Karpas-422 (cell line): ENCODE measurements around the gene ZNF836. TPM values are rescaled to one million over a fixed set of nuclear protein-coding genes. Genes with fewer than 3 reads are reported as not detected.
"Not testable (repeated sequence)": the region's sequence is repeated elsewhere in the genome, so short reads cannot be mapped to it uniquely, and the experiment has no call there.

ENCODE experiments used
- DNase-seq: peaks from one replicate; pipeline ENCODE4 v3.0.0-alpha.2; 2015
- H2AFZ ChIP-seq: fragments of 200-600 bp; sonication (generic); 2 replicates; pipeline ENCODE4 v1.6.1; 2014; ENCODE audit warnings: antibody characterized with exemption, low read length, mixed read lengths
- H3K27ac ChIP-seq: fragments of 200-600 bp; sonication (generic); 2 replicates; pipeline ENCODE4 v1.5.1; 2014; ENCODE audit warnings: mild to moderate bottlenecking, low read length, moderate library complexity
- H3K27me3 ChIP-seq: fragments of 200-600 bp; sonication (generic); 2 replicates; pipeline ENCODE4 v1.6.1; 2014; ENCODE audit warnings: low read length, mixed read lengths
- H3K36me3 ChIP-seq: fragments of 200-600 bp; sonication (generic); 2 replicates; pipeline ENCODE4 v1.6.1; 2014; ENCODE audit warnings: low read length, mixed read lengths; ENCODE audit not compliant: insufficient read depth
- H3K4me1 ChIP-seq: fragments of 200-600 bp; sonication (generic); 2 replicates; pipeline ENCODE4 v1.6.1; 2014; ENCODE audit warnings: mild to moderate bottlenecking, low read length, mixed read lengths
- H3K4me2 ChIP-seq: fragments of 200-600 bp; sonication (generic); 2 replicates; pipeline ENCODE4 v1.6.1; 2014; ENCODE audit warnings: low read length, low read depth, mild to moderate bottlenecking; ENCODE audit not compliant: poor library complexity, severe bottlenecking
- H3K4me3 ChIP-seq: fragments of 200-600 bp; sonication (generic); 2 replicates; pipeline ENCODE4 v1.5.1; 2014; ENCODE audit warnings: mild to moderate bottlenecking, antibody characterized with exemption, low read length, mixed read lengths
- H3K79me2 ChIP-seq: fragments of 200-600 bp; sonication (generic); 2 replicates; pipeline ENCODE4 v1.6.1; 2014; ENCODE audit warnings: mild to moderate bottlenecking, low read length, mixed read lengths
- H3K9ac ChIP-seq: fragments of 200-600 bp; sonication (generic); 2 replicates; pipeline ENCODE4 v1.6.0; 2014; ENCODE audit warnings: low read length
- H3K9me2 ChIP-seq: fragments of 200-600 bp; sonication (generic), shearing (Covaris generic); replicated peaks from 2 replicates; pipeline ENCODE4 v1.6.0; 2014; ENCODE audit warnings: mild to moderate bottlenecking, low read length, moderate library complexity; ENCODE audit not compliant: insufficient read depth
- H3K9me3 ChIP-seq: fragments of 300-700, 200-600 bp; sonication (generic); 2 replicates; pipeline ENCODE4 v1.6.1; 2014; ENCODE audit warnings: low read length, mixed read lengths
- H4K20me1 ChIP-seq: fragments of 200-600 bp; sonication (generic); 2 replicates; pipeline ENCODE4 v1.6.1; 2014; ENCODE audit warnings: mild to moderate bottlenecking, antibody characterized with exemption, low read length, low read depth; ENCODE audit not compliant: insufficient read depth
- total RNA-seq: library from RNA; depleted of rRNA; stranded (reverse); fragments of >200 nt; shearing (Covaris generic); gene quantifications from 2 replicates; pipeline ENCODE4 v1.2.3, GENCODE V29; 2014; ENCODE audit warnings: low replicate concordance

ZNF836 gene
- total RNA-seq, 1 experiment from 2014 or later = 5.5 TPM

- Histone ChIP-seq H2AFZ (no peak overlapping the region), H3K27me3 (no peaks in the 10 kb centered on the region), H3K9me3 (no peaks in the 10 kb centered on the region), H3K4me3 (no peak overlapping the region), H4K20me1 (peaks cover 20% of the 10 kb centered on the region), H3K36me3 (peaks cover 79% of the 10 kb centered on the region), H3K9ac (no peak overlapping the region), H3K4me1 (no peaks in the 10 kb centered on the region), H3K27ac (no peak overlapping the region), H3K79me2 (peaks cover 37% of the 10 kb centered on the region), H3K4me2 (no peak overlapping the region), H3K9me2 (no peaks in the 10 kb centered on the region)
- no peak for DNase-seq
Measured at GRCh38 chr19:52211926-52212571, 40.6 kb upstream of the ZNF836 start.

- no peak overlapping the region for H3K4me3 ChIP-seq
- H3K4me1 ChIP-seq = no peaks in the 10 kb centered on the region
- H3K9ac ChIP-seq = no peak overlapping the region
- no peak for DNase-seq
- peaks cover 46% of the 10 kb centered on the region for H3K79me2 ChIP-seq
- H3K36me3 ChIP-seq = peaks cover 84% of the 10 kb centered on the region
- no peak overlapping the region for H2AFZ ChIP-seq
- H3K27ac ChIP-seq = no peak overlapping the region
- peaks cover 28% of the 10 kb centered on the region for H4K20me1 ChIP-seq
- H3K4me2 ChIP-seq = no peak overlapping the region
- H3K9me3 ChIP-seq = no peaks in the 10 kb centered on the region
- no peaks in the 10 kb centered on the region for H3K9me2 ChIP-seq
- no peaks in the 10 kb centered on the region for H3K27me3 ChIP-seq
Measured at GRCh38 chr19:52211203-52211602, 39.8 kb upstream of the ZNF836 start.

GRCh38 chr19:52206481-52206880 is 35.1 kb upstream of the ZNF836 start:
- Histone ChIP-seq H3K9ac (no peak overlapping the region), H2AFZ (no peak overlapping the region), H3K4me2 (no peak overlapping the region), H4K20me1 (peaks cover 65% of the 10 kb centered on the region), H3K79me2 (peaks cover 84% of the 10 kb centered on the region), H3K27me3 (no peaks in the 10 kb centered on the region), H3K9me2 (no peaks in the 10 kb centered on the region), H3K4me1 (no peaks in the 10 kb centered on the region), H3K27ac (no peak overlapping the region), H3K36me3 (peaks cover 84% of the 10 kb centered on the region), H3K4me3 (no peak overlapping the region), H3K9me3 (no peaks in the 10 kb centered on the region)
- no peak for DNase-seq

DNA sequence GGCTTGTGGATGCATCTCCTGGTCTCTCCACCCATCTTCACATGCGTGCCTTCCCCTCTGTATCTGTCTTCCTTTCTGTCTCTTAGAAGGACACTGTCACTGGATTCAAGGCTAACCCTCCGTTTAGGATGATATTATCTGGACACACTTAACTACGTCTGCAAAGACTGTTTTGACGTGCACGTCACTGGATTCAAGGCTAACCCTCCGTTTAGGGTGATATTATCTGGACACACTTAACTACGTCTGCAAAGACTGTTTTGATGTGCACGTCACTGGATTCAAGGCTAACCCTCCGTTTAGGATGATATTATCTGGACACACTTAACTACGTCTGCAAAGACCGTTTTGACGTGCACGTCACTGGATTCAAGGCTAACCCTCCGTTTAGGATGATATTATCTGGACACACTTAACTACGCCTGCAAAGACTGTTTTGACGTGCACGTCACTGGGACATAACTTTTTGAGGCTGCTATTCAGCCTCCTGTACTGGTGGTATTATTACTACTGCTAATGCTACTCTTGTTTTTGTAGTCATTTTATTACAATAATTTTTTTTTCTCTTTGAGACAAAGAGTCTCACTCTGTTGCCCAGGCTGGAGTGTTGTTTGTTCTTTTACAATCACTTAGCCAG is 29.5 kb upstream of the ZNF836 start:
- not testable (repeated sequence) for DNase-seq, H3K27ac ChIP-seq, H3K4me3 ChIP-seq, H2AFZ ChIP-seq, H3K4me2 ChIP-seq, H3K9ac ChIP-seq, H3K27me3 ChIP-seq, H3K9me2 ChIP-seq, H3K4me1 ChIP-seq, H3K9me3 ChIP-seq
- Histone ChIP-seq H4K20me1 (peaks cover 81% of the 10 kb centered on the region), H3K79me2 (peaks cover 97% of the 10 kb centered on the region), H3K36me3 (peaks cover 82% of the 10 kb centered on the region)

DNA sequence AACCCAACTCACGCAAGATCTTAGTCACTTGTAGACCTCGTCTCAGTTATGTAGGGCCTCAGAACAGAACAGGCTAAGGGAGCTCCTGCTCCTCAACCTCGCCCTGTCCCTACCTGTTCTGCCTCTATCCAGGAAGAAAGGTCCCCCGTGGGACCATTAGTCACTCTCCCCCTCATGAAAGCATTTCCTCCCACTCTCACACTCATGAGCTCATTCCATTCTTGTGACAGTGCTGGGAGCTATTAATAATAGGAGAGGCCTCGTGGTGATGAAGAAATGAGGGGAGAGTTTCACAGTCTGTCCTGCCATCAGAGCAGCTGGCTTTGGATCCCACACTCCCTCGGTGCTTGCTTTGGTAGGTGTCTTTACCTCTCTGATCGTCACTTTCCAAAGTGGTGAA is 28.6 kb upstream of the ZNF836 start:
- no peak overlapping the region for H3K4me3 ChIP-seq
- peaks cover 85% of the 10 kb centered on the region for H3K36me3 ChIP-seq
- H3K9ac ChIP-seq = no peak overlapping the region
- H3K9me3 ChIP-seq = no peaks in the 10 kb centered on the region
- no peaks in the 10 kb centered on the region for H3K9me2 ChIP-seq
- no peaks in the 10 kb centered on the region for H3K27me3 ChIP-seq
- DNase-seq = no peak
- H3K4me2 ChIP-seq = no peak overlapping the region
- H4K20me1 ChIP-seq = peaks cover 82% of the 10 kb centered on the region
- peaks cover 97% of the 10 kb centered on the region for H3K79me2 ChIP-seq
- no peak overlapping the region for H2AFZ ChIP-seq
- H3K4me1 ChIP-seq = no peaks in the 10 kb centered on the region
- no peak overlapping the region for H3K27ac ChIP-seq

DNA sequence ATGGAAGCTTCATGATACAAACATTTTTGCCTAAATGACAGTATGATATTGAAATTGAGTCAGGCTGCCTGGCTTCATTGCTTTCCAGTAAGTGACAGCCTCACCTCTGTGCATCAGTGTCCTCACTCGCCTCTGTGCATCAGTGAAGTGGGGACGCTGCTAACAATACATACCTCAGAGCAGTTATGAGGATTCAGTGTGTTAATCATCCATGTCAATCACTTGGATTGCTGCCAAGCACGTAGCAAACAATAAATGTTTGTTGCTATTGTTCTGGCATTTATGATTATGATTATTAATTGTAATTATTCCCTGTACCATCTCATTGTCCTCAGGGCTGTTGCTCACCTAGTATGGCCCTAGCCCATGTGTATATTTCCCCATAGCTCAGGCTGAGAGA is 27.3 kb upstream of the ZNF836 start:
- Histone ChIP-seq H2AFZ (no peak overlapping the region), H3K9ac (no peak overlapping the region), H3K4me3 (no peak overlapping the region), H3K27me3 (no peaks in the 10 kb centered on the region), H4K20me1 (peaks cover 85% of the 10 kb centered on the region), H3K9me3 (no peaks in the 10 kb centered on the region), H3K4me2 (no peak overlapping the region), H3K9me2 (no peaks in the 10 kb centered on the region), H3K79me2 (peaks cover 97% of the 10 kb centered on the region), H3K36me3 (peaks cover 79% of the 10 kb centered on the region), H3K27ac (no peak overlapping the region), H3K4me1 (no peaks in the 10 kb centered on the region)
- no peak for DNase-seq

- Histone ChIP-seq H3K9me3 (no peaks in the 10 kb centered on the region), H3K36me3 (peaks cover 76% of the 10 kb centered on the region), H2AFZ (no peak overlapping the region), H3K79me2 (peaks cover 97% of the 10 kb centered on the region), H3K9me2 (no peaks in the 10 kb centered on the region), H3K27me3 (no peaks in the 10 kb centered on the region), H3K4me3 (no peak overlapping the region), H3K27ac (no peak overlapping the region), H4K20me1 (peaks cover 82% of the 10 kb centered on the region), H3K4me1 (no peaks in the 10 kb centered on the region), H3K4me2 (no peak overlapping the region), H3K9ac (no peak overlapping the region)
- DNase-seq = no peak
Measured at GRCh38 chr19:52197964-52198363, 26.5 kb upstream of the ZNF836 start.

DNA sequence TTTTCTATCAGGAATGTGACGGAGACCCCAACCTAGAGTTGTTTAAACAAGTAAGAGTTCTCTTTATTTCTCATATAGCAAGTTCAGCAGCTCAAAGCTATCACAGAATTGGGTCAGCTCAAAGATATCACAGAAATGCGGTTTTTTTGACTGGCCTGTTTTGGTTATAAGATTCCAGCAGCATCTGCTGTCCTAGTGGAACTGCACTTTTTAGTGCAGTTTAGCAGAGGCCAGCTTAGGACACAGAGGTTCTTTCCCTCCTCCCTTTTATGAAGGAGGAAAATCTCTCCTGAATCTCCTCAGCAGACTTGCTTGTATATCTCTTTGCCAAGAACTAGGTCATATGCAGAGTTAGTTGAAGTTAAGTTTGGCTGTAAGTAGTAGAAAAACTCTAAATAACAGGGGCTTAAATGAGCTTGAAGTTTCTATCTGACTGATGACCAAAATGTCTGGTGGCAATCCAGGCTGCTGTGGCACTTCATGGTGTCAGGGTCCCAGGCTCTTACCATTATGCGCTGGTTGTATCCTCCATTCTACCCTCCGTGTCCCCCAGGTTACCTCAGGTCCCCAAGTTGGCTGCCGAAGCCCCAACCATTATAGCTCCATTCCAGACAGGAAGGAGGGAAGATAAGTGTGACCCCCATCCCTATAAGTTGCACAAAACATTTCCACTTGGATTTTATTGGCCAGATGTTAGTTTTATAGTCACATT is 25.0 kb upstream of the ZNF836 start:
- Histone ChIP-seq H3K36me3 (peaks cover 68% of the 10 kb centered on the region), H4K20me1 (peaks cover 80% of the 10 kb centered on the region), H3K4me1 (peaks cover 7% of the 10 kb centered on the region)

More for the DNA sequence above, 25.0 kb upstream of the ZNF836 start:
- no peak overlapping the region for H3K27ac ChIP-seq
- H3K4me3 ChIP-seq = no peak overlapping the region
- peaks cover 97% of the 10 kb centered on the region for H3K79me2 ChIP-seq
- no peak overlapping the region for H3K9ac ChIP-seq
- no peak for DNase-seq
- no peaks in the 10 kb centered on the region for H3K27me3 ChIP-seq
- no peaks in the 10 kb centered on the region for H3K9me3 ChIP-seq
- H2AFZ ChIP-seq = no peak overlapping the region
- no peak overlapping the region for H3K4me2 ChIP-seq
- no peaks in the 10 kb centered on the region for H3K9me2 ChIP-seq
